HUES48 (cell line): ENCODE data around the gene PPFIBP2.

Experiments
- H3K27ac ChIP-seq: one replicate; pipeline ENCODE4 v1.7.0; 2013; ENCODE audit warnings: low read depth, low read length, inconsistent platforms
- H3K27me3 ChIP-seq: 2 replicates; pipeline ENCODE4 v1.6.1; 2013; ENCODE audit warnings: mild to moderate bottlenecking, low read length; ENCODE audit not compliant: control insufficient read depth, insufficient read depth
- H3K36me3 ChIP-seq: 2 replicates; pipeline ENCODE4 v1.6.1; 2013; ENCODE audit warnings: low read length; ENCODE audit not compliant: control insufficient read depth, insufficient read depth
- H3K4me1 ChIP-seq: 2 replicates; pipeline ENCODE4 v1.6.1; 2013; ENCODE audit warnings: mild to moderate bottlenecking, low read length; ENCODE audit not compliant: control insufficient read depth, insufficient read depth
- H3K4me3 ChIP-seq: 2 replicates; pipeline ENCODE4 v1.5.1; 2013; ENCODE audit warnings: mild to moderate bottlenecking, low read depth, low read length
- H3K9ac ChIP-seq: 2 replicates; pipeline ENCODE4 v1.6.1; 2013; ENCODE audit warnings: mild to moderate bottlenecking, low read depth, low read length, moderate library complexity
- H3K9me3 ChIP-seq: 2 replicates; pipeline ENCODE4 v1.6.1; 2013; ENCODE audit warnings: low read length; ENCODE audit not compliant: control insufficient read depth, insufficient read depth

Gene PPFIBP2

DNA sequence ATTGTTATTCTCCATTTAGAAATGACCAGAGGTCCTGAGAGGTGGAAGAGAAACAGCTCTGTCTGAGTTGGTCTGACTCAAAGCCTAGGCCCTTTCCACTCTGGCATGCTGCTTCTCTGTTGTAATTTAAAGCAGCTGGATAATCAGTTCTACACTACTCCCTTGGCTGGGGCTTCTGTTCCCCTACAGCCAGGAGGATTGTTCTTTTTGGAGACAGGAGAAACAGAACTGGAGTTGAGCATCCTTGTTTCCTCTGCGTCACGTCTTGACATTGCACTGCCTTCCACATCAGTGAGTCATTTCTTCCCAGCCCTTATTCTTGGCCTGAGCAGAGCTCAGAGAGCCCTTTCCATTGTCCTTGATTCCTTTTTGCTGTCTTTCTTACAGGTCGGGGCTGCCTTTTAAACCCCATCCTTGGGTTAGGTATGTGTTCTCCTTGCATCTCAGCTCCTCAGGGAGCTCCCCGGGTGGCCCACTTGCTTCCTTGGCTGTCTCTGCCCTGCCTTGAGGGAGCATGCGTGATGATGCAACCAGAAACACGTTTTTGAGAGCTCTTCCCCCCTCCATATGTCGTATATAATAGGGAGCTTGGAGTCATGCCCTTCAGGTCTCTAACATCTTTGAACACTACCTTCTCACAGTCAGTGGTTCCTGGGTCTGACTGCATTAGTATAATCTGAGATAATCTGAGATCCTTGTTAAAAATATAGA is 123.8 kb downstream of the PPFIBP2 start:
- H3K4me1 ChIP-seq: no peaks in the 10 kb centered on the region
- no peak overlapping the region for H3K27ac ChIP-seq
- no peaks in the 10 kb centered on the region for H3K9me3 ChIP-seq
- H3K4me3 ChIP-seq: no peak overlapping the region
- H3K9ac ChIP-seq: no peak overlapping the region
- H3K36me3 ChIP-seq: no peaks in the 10 kb centered on the region; the same call in 1 of the 2 replicates
- no peaks in the 10 kb centered on the region for H3K27me3 ChIP-seq

DNA sequence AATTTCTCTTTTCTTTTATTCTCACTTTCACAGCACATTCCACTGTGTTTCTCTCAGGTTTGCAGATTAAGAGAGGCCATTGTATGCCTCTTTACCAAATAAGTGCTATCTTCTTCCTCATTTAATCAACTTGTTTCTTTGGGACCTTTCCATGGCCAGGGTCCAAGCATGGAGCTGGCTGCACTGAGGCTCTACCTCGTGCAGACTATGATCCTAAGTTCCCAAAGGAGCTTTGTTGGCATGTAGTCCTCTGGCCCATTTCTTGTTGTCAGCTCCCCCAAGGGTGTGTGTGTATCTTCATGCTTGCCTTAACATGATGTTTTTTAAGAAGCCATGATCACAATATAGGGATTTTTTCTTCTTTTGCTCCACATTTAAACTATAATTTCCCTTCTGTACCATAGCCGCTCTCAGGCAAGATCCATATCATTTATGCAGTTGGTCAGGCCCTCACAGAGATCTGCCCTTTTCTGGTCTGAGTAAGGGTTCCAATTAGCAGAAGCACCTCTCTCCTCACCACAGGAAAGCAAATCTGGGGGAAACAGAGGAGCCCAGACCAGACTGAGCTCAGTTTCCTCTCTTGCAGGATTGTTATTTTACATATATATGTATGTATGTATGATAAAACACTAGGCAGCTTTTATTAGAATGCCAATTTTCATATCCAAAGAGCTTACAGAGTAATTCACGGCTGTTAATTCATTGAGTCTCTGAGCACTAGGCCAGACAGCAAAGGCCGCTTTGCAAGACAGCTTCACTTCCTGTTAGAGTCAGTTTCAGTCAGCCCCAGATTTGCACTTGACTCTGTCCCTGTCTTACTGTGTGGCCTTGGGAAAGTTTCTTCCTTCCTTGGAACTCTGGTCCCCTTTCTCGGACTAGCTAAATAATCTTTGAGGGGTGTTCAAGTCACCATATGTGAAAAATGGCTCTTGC is 125.2 kb downstream of the PPFIBP2 start:
- H3K36me3 ChIP-seq: no peaks in the 10 kb centered on the region
- no peak overlapping the region for H3K27ac ChIP-seq
- H3K4me3 ChIP-seq: no peak overlapping the region
- no peaks in the 10 kb centered on the region for H3K27me3 ChIP-seq
- no peaks in the 10 kb centered on the region for H3K4me1 ChIP-seq
- no peaks in the 10 kb centered on the region for H3K9me3 ChIP-seq
- no peak overlapping the region for H3K9ac ChIP-seq

DNA sequence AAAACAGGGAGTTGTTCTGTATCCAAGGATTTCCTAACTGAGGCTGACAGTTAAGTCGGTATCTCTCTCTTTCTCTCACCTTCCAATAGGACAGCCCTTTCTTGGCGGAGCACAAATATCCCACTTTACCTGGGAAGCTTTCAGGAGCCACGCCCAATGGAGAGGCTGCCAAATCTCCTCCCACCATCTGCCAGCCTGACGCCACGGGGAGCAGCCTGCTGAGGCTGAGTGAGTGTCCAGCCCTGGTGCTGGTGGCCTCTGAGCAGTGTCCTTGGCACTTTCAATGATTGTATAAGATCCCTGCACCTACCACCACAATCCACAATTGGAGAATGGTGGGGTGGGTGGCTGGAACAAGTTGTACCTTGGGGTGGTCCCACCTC is 125.8 kb downstream of the PPFIBP2 start:
- Histone ChIP-seq H3K9ac (no peak overlapping the region), H3K27me3 (no peaks in the 10 kb centered on the region), H3K9me3 (no peaks in the 10 kb centered on the region), H3K27ac (no peak overlapping the region), H3K4me1 (no peaks in the 10 kb centered on the region), H3K36me3 (no peaks in the 10 kb centered on the region), H3K4me3 (no peak overlapping the region)

DNA sequence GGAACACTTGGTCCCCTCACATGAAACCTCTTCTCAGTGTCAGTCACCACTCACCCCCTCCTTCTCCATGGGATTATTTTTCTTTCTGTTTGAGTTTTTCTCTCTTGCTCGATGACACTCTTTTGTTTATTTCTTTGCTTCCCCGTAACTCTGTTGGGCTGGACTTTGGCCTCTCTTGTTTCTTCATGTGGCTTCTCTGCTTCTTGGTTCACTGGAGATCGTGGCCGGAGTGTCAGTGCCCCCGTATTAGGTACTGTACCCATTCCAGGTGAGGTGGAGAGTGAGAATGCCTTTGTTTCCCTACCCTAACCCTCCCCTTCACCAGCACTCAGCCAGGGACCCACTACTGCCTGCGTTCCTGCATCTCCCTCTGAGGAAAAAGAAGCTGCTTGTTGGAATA is 127.0 kb downstream of the PPFIBP2 start:
- Histone ChIP-seq H3K9ac (no peak overlapping the region), H3K27ac (no peak overlapping the region), H3K27me3 (no peaks in the 10 kb centered on the region), H3K9me3 (no peaks in the 10 kb centered on the region), H3K36me3 (no peaks in the 10 kb centered on the region), H3K4me1 (no peaks in the 10 kb centered on the region), H3K4me3 (no peak overlapping the region)

GRCh38 chr11:7642747-7643146 is 128.9 kb downstream of the PPFIBP2 start:
- Histone ChIP-seq H3K9ac (no peak overlapping the region), H3K27ac (no peak overlapping the region), H3K36me3 (no peaks in the 10 kb centered on the region), H3K9me3 (no peaks in the 10 kb centered on the region), H3K4me1 (no peaks in the 10 kb centered on the region), H3K4me3 (no peak overlapping the region), H3K27me3 (no peaks in the 10 kb centered on the region)

DNA sequence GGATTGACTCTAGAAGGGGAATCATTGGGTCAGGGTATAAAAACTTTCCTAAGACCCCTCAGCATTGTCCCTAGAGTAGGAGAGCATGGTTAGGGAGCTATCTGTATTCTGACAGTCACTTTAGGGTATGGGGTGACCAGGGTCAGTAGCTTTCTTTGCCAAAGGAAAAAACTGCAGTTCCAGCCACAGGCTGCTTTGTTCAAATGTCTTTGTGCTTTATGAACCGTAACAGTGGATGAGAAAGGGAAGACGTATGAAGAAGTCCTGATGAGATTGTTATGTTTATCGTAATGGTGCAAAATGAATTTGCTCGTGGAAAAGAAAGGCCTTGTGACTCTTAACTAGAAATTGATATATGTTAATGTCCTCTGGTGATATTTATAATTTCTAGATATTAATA is 129.5 kb downstream of the PPFIBP2 start:
- H3K4me1 ChIP-seq: no peaks in the 10 kb centered on the region
- no peak overlapping the region for H3K9ac ChIP-seq
- H3K27me3 ChIP-seq: no peaks in the 10 kb centered on the region
- no peak overlapping the region for H3K4me3 ChIP-seq
- no peaks in the 10 kb centered on the region for H3K9me3 ChIP-seq
- H3K36me3 ChIP-seq: no peaks in the 10 kb centered on the region
- no peak overlapping the region for H3K27ac ChIP-seq

DNA sequence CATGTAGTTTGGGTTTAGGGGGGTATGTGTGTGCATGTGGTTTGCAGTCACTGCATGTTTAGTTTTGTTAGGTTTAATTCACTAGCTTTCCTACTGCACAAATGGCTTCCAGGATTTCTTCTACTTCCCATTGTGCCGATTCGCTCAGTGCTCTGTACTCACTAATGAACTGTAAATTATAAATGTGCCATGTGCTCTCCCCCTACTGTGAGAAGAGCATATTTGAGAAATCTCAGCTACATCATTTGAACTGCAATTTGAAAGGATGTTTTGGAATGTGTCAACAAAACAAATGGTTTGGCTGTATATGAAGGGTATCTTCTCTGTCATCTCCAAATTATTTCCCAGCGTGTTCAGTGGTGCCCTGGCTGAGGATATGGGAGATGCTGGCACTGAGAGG is 131.4 kb downstream of the PPFIBP2 start:
- no peak overlapping the region for H3K27ac ChIP-seq
- no peaks in the 10 kb centered on the region for H3K9me3 ChIP-seq
- H3K4me1 ChIP-seq: no peaks in the 10 kb centered on the region
- no peak overlapping the region for H3K9ac ChIP-seq
- H3K4me3 ChIP-seq: no peak overlapping the region
- no peaks in the 10 kb centered on the region for H3K36me3 ChIP-seq
- no peaks in the 10 kb centered on the region for H3K27me3 ChIP-seq

GRCh38 chr11:7646866-7647265 is 133.1 kb downstream of the PPFIBP2 start:
- H3K36me3 ChIP-seq: no peaks in the 10 kb centered on the region
- H3K9ac ChIP-seq: no peak overlapping the region
- H3K27me3 ChIP-seq: no peaks in the 10 kb centered on the region

GRCh38 chr11:7648264-7648663 is 134.5 kb downstream of the PPFIBP2 start:
- no peaks in the 10 kb centered on the region for H3K27me3 ChIP-seq
- H3K9ac ChIP-seq: no peak overlapping the region
- no peaks in the 10 kb centered on the region for H3K4me1 ChIP-seq
- H3K9me3 ChIP-seq: no peaks in the 10 kb centered on the region
- no peak overlapping the region for H3K4me3 ChIP-seq
- peaks cover 9% of the 10 kb centered on the region; the same call in 1 of the 2 replicates for H3K36me3 ChIP-seq
- no peak overlapping the region for H3K27ac ChIP-seq

More at GRCh38 chr11:7646866-7647265, 133.1 kb downstream of the PPFIBP2 start:
- no peaks in the 10 kb centered on the region for H3K4me1 ChIP-seq
- no peaks in the 10 kb centered on the region for H3K9me3 ChIP-seq
- H3K4me3 ChIP-seq: no peak overlapping the region
- H3K27ac ChIP-seq: no peak overlapping the region

DNA sequence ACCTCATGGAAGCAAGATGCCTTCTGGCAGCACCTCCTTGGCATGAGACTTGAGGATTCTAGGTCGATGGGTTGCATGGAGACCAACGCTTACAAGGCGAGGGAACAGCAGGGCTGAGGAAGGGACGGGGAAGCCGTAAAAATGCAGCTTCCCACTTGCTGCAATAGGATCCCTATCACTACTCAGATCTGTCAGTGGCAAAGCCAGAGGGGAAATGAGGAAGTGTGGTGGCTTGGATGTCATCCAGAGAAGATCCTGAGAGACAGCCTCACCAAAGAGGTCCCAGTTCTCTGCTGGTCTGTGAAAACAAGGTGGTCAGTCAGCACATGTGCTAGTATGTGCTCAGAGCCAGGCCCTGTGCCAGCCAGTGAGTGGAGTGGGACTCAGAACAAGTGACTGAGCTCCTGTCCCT is 137.3 kb downstream of the PPFIBP2 start:
- H3K9me3 ChIP-seq: no peaks in the 10 kb centered on the region
- no peaks in the 10 kb centered on the region for H3K4me1 ChIP-seq
- no peak overlapping the region for H3K9ac ChIP-seq
- H3K27ac ChIP-seq: no peak overlapping the region
- H3K36me3 ChIP-seq: peaks cover 21% of the 10 kb centered on the region; the same call in 1 of the 2 replicates
- no peak overlapping the region for H3K4me3 ChIP-seq
- no peaks in the 10 kb centered on the region for H3K27me3 ChIP-seq

- Histone ChIP-seq H3K36me3 (peaks cover 21% of the 10 kb centered on the region; the same call in 1 of the 2 replicates), H3K4me1 (no peaks in the 10 kb centered on the region), H3K27ac (no peak overlapping the region), H3K9me3 (no peaks in the 10 kb centered on the region), H3K4me3 (no peak overlapping the region), H3K9ac (no peak overlapping the region), H3K27me3 (no peaks in the 10 kb centered on the region)
Measured at GRCh38 chr11:7651700-7652099, 137.9 kb downstream of the PPFIBP2 start.
